ENCODE data around the gene ENTPD8. TPM values are rescaled to one million over a fixed set of nuclear protein-coding genes. Genes with fewer than 3 reads are reported as not detected.

The ENTPD8 gene
- total and polyA plus RNA-seq, 2 experiments from 2014 or later, result 7.1 to 16.5 TPM

DNA sequence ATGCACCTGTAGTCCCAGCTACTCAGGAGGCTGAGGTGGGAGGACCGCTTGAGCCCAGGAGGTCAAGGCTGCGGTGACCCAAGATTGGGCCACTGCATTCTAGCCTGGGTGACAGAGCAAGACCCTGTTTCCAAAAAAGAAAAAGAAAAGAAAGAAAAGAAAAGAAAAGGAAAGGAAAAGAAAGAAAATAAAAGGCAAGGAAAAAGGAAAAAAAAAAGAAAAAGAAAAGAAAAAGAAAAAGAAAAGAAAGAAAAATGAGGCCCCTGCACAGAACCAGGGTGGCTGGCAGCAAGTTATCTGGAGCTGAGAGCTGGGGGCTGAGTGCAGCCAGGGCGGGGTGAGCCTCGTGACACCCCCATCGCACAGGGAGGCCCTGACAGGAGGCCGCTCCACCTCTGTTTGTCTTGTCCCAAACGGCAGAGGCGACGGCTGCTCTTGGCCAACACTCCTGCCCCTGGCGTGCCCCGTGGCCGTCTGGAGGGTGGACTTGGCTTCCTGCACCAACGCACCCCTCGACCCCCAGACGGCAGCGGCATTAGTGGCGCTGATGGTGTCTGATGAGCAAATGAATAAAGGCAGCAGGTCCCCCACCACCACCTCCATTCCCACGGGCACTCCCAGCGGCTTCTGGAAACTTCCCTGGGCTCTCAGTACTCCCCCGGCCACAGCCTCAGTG, 34.9 kb downstream of the ENTPD8 start:
- Histone ChIP-seq H3K27me3 (no peaks in the 10 kb centered on the region), H2AFZ (peak overlapping the region; percentile 54), H3K9me2 (replicated peaks; ENCODE audit: insufficient read depth) (no peaks in the 10 kb centered on the region), H3K36me3 (replicated peaks; ENCODE audit: insufficient read depth, low read depth) (no peaks in the 10 kb centered on the region), H4K20me1 (ENCODE audit: insufficient read depth, poor library complexity, severe bottlenecking) (peaks cover 3% of the 10 kb centered on the region), H3K4me1 (ENCODE audit: insufficient read depth) (peaks cover 7% of the 10 kb centered on the region), H3K27ac (no peak overlapping the region), H3K79me2 (peaks cover 3% of the 10 kb centered on the region), H3K4me2 (peak overlapping the region; percentile 98), H3K4me3 (peak overlapping the region; percentile 21), H3K9me3 (ENCODE audit: low read depth) (no peaks in the 10 kb centered on the region)
- TF ChIP-seq EZH2phosphoT487 (IDR thresholded peaks at IDR 0.05; ENCODE audit: low read depth, severe bottlenecking, unreplicated experiment) (no peak), EZH2 (IDR thresholded peaks at IDR 0.05; ENCODE audit: borderline replicate concordance) (no peak)
- TF ChIP-seq, protein P1, sequence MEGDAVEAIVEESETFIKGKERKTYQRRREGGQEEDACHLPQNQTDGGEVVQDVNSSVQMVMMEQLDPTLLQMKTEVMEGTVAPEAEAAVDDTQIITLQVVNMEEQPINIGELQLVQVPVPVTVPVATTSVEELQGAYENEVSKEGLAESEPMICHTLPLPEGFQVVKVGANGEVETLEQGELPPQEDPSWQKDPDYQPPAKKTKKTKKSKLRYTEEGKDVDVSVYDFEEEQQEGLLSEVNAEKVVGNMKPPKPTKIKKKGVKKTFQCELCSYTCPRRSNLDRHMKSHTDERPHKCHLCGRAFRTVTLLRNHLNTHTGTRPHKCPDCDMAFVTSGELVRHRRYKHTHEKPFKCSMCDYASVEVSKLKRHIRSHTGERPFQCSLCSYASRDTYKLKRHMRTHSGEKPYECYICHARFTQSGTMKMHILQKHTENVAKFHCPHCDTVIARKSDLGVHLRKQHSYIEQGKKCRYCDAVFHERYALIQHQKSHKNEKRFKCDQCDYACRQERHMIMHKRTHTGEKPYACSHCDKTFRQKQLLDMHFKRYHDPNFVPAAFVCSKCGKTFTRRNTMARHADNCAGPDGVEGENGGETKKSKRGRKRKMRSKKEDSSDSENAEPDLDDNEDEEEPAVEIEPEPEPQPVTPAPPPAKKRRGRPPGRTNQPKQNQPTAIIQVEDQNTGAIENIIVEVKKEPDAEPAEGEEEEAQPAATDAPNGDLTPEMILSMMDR (IDR thresholded peaks at IDR 0.05; ENCODE audit: poor library complexity), result no peak
- no peak for DNase-seq (ENCODE audit: low spot score)
- WGBS (ENCODE audit: low lambda C conversion rate, missing lambda C conversion rate), result 72% methylated on average over 20 of the region's 20 CpGs

DNA sequence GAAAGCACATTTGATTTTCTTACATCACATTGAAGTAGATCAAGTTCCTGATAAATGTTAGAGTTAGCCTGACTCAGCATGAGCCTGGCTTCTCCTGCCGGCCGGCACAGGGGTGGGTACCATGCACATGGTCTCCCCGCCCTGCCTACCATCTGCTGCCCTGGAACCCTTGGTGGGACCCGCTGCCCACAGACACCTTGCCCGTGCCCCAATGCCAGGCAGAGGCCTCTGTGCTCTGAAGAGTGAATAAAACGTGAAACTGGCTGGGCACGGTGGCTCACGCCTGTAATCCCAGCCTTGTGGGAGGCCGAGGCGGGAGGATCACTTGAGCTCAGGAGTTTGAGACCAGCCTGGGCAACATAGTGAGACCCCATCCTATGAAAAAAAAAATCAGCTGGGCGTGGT, 35.5 kb downstream of the ENTPD8 start:
- H3K79me2 ChIP-seq, result peaks cover 3% of the 10 kb centered on the region
- no peaks in the 10 kb centered on the region for H3K9me3 ChIP-seq (ENCODE audit: low read depth)
- WGBS (ENCODE audit: low lambda C conversion rate, missing lambda C conversion rate), result 90% methylated on average over 11 of the region's 11 CpGs
- H3K9me2 ChIP-seq (replicated peaks; ENCODE audit: insufficient read depth), result no peaks in the 10 kb centered on the region
- TF ChIP-seq, protein P1 (IDR thresholded peaks at IDR 0.05; ENCODE audit: poor library complexity), result no peak
- TF ChIP-seq EZH2 (IDR thresholded peaks at IDR 0.05; ENCODE audit: borderline replicate concordance) (no peak), EZH2phosphoT487 (IDR thresholded peaks at IDR 0.05; ENCODE audit: low read depth, severe bottlenecking, unreplicated experiment) (no peak)
- no peak overlapping the region for H2AFZ ChIP-seq
- DNase-seq (ENCODE audit: low spot score), result no peak
- no peaks in the 10 kb centered on the region for H3K27me3 ChIP-seq
- no peak overlapping the region for H3K4me3 ChIP-seq
- peak overlapping the region; percentile 98 for H3K4me2 ChIP-seq
- peaks cover 7% of the 10 kb centered on the region for H3K4me1 ChIP-seq (ENCODE audit: insufficient read depth)
- no peaks in the 10 kb centered on the region for H3K36me3 ChIP-seq (replicated peaks; ENCODE audit: insufficient read depth, low read depth)
- H3K27ac ChIP-seq, result no peak overlapping the region
- peaks cover 3% of the 10 kb centered on the region for H4K20me1 ChIP-seq (ENCODE audit: insufficient read depth, poor library complexity, severe bottlenecking)

DNA sequence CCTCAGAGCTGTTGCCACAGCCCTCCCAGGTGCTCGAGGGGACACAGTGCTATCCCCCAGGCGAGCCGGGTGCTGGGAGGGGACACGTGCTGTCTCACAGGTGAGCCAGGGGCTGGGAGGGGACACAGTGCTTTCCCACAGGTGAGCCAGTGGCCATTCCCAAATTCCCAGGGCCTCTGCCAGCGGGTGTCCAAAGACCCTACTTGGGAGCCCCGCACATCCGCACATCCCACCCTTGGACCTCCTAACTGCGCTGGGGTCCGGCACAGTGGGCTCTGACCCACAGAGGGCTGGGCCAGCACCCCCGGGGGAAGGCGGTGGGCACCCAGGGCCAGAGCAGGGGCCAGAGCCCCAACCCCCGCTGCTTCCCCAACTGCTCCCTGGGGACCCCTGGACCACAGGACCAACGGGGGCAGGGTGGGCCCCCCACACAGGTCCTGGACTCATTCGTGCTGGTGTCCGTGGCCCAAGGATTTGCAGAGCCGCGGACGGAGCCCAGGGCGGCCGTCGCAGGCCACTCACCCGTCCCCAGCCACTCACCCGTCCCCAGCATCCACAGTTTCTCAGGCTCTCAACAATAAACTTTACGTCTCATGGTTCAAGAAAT, 36.1 kb downstream of the ENTPD8 start:
- WGBS (ENCODE audit: low lambda C conversion rate, missing lambda C conversion rate), result 93% methylated on average over 24 of the region's 24 CpGs
- Histone ChIP-seq H3K4me1 (ENCODE audit: insufficient read depth) (peaks cover 7% of the 10 kb centered on the region), H3K27me3 (no peaks in the 10 kb centered on the region), H3K4me3 (no peak overlapping the region), H2AFZ (no peak overlapping the region), H3K79me2 (peaks cover 3% of the 10 kb centered on the region), H3K9me3 (ENCODE audit: low read depth) (no peaks in the 10 kb centered on the region), H3K9me2 (replicated peaks; ENCODE audit: insufficient read depth) (no peaks in the 10 kb centered on the region), H3K4me2 (no peak overlapping the region), H3K27ac (no peak overlapping the region), H3K36me3 (replicated peaks; ENCODE audit: insufficient read depth, low read depth) (no peaks in the 10 kb centered on the region), H4K20me1 (ENCODE audit: insufficient read depth, poor library complexity, severe bottlenecking) (peaks cover 3% of the 10 kb centered on the region)
- DNase-seq (ENCODE audit: low spot score), result no peak
- TF ChIP-seq EZH2phosphoT487 (IDR thresholded peaks at IDR 0.05; ENCODE audit: low read depth, severe bottlenecking, unreplicated experiment) (no peak), EZH2 (IDR thresholded peaks at IDR 0.05; ENCODE audit: borderline replicate concordance) (no peak)
- TF ChIP-seq, protein P1 (IDR thresholded peaks at IDR 0.05; ENCODE audit: poor library complexity), result no peak

Measured in hepatocyte (in vitro differentiated cells).